ENCODE data around the gene MBL2.

MBL2 gene

DNA sequence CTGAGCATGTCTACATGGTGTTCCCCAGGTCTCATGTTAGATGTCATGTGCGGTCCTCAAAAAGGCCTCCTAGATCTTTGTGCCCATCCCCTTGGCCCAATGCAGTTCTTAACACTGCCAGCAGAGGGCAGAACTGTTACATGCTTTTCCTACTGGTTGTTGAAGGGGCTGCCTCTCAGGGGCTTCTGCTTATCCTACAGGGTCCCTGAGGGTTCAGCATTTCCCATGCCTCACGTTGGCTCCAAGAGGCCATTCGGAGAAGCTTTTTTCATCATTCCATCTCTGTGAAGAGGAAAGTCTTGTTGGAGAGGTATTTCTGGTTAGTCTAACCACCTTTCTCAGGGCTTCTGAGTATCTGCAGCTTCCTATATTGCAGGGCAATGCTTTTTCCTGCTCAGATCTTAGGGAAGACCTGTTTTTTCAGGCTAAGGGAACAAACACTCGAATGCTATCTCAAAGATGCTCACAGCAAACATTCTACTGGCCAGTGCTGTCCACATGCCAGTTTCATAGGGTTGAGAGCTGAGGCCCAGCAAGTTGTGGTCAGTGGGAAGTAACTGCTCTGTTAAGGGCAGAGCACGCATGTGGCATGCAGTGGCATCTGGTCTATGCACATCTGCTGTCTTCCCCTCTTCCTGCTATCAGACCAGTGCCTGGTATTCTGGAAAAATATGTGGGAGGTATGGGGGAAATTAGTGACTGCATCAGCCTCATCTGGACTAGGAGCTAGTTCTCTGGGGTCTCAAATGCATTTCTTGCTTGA lies 31.5 kb downstream of the MBL2 start:
- no peak for DNase-seq (ENCODE audit: low read depth in 2 of 2, low spot score in 1 of 2)

DNA sequence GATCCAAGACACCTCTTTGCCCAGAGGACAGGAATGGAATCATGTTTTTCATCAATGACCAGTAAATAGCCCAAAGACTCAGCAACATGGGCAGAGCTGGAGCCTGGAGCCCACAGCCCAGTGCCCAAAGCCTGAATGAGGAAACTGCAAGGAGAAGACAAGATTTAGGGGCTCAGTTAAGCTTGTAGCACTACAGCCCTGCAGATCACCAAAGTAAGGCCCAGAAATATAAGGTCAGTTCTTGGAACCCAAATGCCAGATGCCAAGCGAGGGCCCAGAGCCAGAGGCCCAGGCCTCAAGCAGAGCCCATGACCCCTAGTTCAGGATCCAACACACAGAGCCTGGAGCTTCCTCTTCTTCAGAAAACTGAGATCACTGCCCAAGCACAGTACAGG lies 32.4 kb downstream of the MBL2 start:
- no peak for DNase-seq (ENCODE audit: low read depth in 2 of 2, low spot score in 1 of 2)

- no peak for DNase-seq (ENCODE audit: low read depth in 2 of 2, low spot score in 1 of 2)
Observed at GRCh38 chr10:52739380-52740154, 33.0 kb downstream of the MBL2 start.

GRCh38 chr10:52738951-52739350 lies 33.6 kb downstream of the MBL2 start:
- DNase-seq (ENCODE audit: low read depth in 2 of 2, low spot score in 1 of 2), result no peak

DNA sequence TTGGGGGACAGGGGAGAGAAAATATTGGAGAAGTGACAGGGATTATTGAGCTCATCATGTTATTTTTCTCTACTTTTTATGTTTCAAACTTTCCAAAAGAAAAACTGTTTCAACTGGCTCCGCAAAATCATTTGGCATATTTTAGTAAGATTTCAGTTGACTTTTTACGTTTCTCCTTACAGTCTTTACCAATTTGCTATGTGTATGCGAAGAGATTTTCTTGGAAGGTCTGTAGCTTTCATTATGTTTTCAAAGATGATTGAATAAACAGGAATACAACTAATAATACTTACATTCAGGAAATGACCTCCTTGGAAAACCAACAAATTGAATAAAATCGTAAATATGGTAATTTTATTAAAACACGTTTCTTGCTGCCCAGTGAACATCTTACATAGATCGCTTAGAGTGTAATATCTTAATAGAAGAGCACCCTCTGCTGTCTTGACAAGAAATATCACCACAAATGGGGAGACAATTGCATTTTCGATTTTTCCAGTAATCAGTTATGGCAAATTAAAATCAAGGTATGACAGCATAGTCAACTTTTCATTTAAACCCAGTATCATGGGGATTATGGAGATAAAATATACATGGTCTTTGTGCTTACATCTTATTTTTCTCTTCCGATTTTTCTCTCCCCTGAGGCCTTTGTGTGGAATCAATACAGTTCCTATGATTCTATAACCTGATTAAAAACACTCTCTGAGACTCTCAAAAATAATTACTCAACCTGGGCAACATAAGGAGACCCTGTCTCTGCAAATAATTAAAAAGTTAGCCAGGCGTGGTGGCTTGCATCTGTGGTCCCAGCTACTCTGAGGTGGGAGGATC lies 43.1 kb downstream of the MBL2 start:
- no peak for DNase-seq (ENCODE audit: low read depth in 2 of 2, low spot score in 1 of 2)

DNA sequence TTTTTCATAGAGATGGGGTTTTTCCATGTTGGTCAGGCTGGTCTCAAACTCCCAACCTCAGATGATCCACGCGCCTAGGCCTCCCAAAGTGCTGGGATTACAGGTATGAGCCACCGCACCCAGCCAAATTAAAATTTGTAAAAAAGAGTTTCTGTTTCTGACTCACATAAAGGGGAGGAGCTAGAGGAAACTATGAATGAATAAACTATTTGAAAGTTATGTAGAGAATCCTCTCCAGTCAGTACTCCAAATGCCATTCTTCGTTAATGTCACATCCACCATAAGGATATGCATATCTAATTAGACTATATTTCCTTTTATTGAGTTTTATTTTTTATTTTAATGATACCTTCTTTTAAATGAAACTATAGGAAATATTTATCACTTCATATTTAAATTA lies 52.6 kb downstream of the MBL2 start:
- no peak for DNase-seq (ENCODE audit: low read depth in 2 of 2, low spot score in 1 of 2)
